K562 (cell line): ENCODE data around the gene STARD13.

ENCODE experiments used
- CHCHD3 ChIP-seq: fragments of 250-450 bp; sonication (Bioruptor Pico); IDR thresholded peaks from 2 replicates; pipeline ENCODE4 v2.1.2; 2022; ENCODE audit warnings: mild to moderate bottlenecking
- CHD4 ChIP-seq: fragments of 200-600 bp; sonication (generic); IDR thresholded peaks from 3 replicates; pipeline ENCODE4 v1.6.1; 2012; ENCODE audit warnings: low read depth, mild to moderate bottlenecking, mixed read lengths, low read length, inconsistent platforms; ENCODE audit not compliant: insufficient read depth, insufficient replicate concordance, poor library complexity, severe bottlenecking
- CTCF ChIP-seq, 3 experiments: IDR thresholded peaks in 2 of 3; conservative IDR thresholded peaks in 1 of 3; 2 replicates each; pipeline ENCODE4 v1.5.1; 2011 to 2012; ENCODE audit warnings: low read length in 3 of 3, mild to moderate bottlenecking in 3 of 3, control low read depth in 2 of 3, improper control_type of control experiment in 1 of 3, inconsistent platforms in 1 of 3, low read depth in 1 of 3, mixed read lengths in 1 of 3, moderate library complexity in 1 of 3; ENCODE audit not compliant: insufficient read depth in 2 of 3
- HNRNPK ChIP-seq: fragments of 200-400 bp; formaldehyde crosslinking; IDR thresholded peaks from one replicate; pipeline ENCODE4 v1.6.1; 2018; ENCODE audit warnings: mild to moderate bottlenecking, low read depth, low read length; ENCODE audit not compliant: poor library complexity, severe bottlenecking
- MLX ChIP-seq, 2 experiments: fragments of 450-650 bp in 1 of 2; sonication (generic) in 1 of 2; formaldehyde crosslinking; conservative IDR thresholded peaks; 2 replicates each; pipeline versions ENCODE4 v1.4.0 to v1.8.1; 2020 to 2022; ENCODE audit warnings: mild to moderate bottlenecking in 1 of 2, missing genetic modification reagents in 1 of 2
- POLR2A ChIP-seq: fragments of 450-650 bp; conservative IDR thresholded peaks from 2 replicates; pipeline ENCODE4 v1.6.1; 2016
- POLR2AphosphoS5 ChIP-seq: IDR thresholded peaks from 2 replicates; pipeline ENCODE4 v1.6.1; 2011; ENCODE audit warnings: mild to moderate bottlenecking, low read depth, low read length, moderate library complexity; ENCODE audit not compliant: control insufficient read depth, insufficient read depth
- USF2 ChIP-seq: sonication (generic); formaldehyde crosslinking; IDR thresholded peaks from 2 replicates; pipeline ENCODE4 v1.5.0; 2020; ENCODE audit warnings: missing genetic modification reagents
- YY1 ChIP-seq, 3 experiments: IDR thresholded peaks; 2 replicates each; pipeline ENCODE4 v1.6.1; 2011; ENCODE audit warnings: low read length in 2 of 3, mild to moderate bottlenecking in 2 of 3, moderate library complexity in 2 of 3, borderline replicate concordance in 1 of 3, control low read depth in 1 of 3, low read depth in 1 of 3; ENCODE audit not compliant: insufficient read depth in 3 of 3, insufficient replicate concordance in 2 of 3, control insufficient read depth in 1 of 3, insufficient read length in 1 of 3; ENCODE audit errors: extremely low read depth in 1 of 3
- ZNF133 ChIP-seq: fragments of 250-450 bp; sonication (Bioruptor Pico); IDR thresholded peaks from 2 replicates; pipeline ENCODE4 v1.4.0; 2020; ENCODE audit warnings: mild to moderate bottlenecking

GRCh38 chr13:33283195-33283911 is 2.2 kb downstream of the STARD13 start:
- TF ChIP-seq POLR2A (no peak), CHD4 (no peak), USF2 (CRISPR knock-in tag) (no peak), CHCHD3 (CRISPR knock-in tag) (no peak), HNRNPK (no peak), MLX (CRISPR knock-in tag; conservative IDR thresholded peaks at IDR 0.05) (no peak), POLR2AphosphoS5 (no peak), ZNF133 (CRISPR knock-in tag) (no peak), CTCF (IDR thresholded peaks at IDR 0.05 in 2 of 3, conservative IDR thresholded peaks at IDR 0.05 in 1 of 3; ENCODE audit: insufficient read depth in 2 of 3, low read depth in 1 of 3, low read length in 3 of 3) (no peak), YY1 (IDR thresholded peaks at IDR 0.05; ENCODE audit: borderline replicate concordance in 1 of 3, control insufficient read depth in 1 of 3, extremely low read depth in 1 of 3, insufficient read depth in 3 of 3, insufficient read length in 1 of 3, insufficient replicate concordance in 2 of 3, low read depth in 1 of 3, low read length in 2 of 3) (no peak)
